ENCODE measurements around the gene RNF126.

The RNF126 gene

GRCh38 chr19:662207-662961 lies 630 bp downstream of the RNF126 start:
- DNase-seq: no peak

DNA sequence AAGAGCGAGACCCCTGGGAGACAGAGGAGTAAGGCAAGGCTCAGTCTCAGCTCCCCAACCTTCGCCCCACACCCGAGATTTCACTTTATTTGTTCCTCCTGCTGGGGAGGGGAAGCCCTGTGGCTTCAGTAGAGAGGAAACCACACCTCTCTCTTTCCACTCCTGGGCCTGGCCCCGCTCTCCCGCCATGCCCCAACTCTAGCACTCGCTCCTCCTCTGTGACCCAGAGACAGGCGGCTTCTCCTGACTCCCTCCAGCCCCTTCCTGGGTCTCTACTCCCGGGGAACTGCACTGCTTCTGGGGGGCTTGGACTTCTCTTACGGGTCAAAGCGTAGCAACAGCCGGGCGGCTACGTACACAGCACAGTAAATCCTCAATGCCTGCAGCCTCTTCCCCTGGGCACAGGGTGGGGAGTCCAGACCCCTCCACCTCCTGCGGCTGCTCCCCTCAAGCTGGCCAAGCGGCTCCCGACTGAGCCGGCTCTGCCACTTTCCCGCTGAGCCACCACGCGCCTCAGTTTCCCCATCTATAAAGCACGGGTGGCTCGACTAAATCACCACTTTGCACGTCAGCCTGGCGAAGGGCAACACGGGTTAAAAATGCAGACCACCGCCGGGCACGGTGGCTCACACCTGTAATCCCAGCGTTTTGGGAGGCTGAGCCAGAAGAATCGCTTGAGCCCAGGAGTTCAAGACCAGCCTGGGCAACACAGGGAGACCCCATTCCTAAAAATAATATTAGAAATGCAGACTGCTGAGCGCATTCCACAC lies 1.4 kb downstream of the RNF126 start:
- no peak for DNase-seq

DNA sequence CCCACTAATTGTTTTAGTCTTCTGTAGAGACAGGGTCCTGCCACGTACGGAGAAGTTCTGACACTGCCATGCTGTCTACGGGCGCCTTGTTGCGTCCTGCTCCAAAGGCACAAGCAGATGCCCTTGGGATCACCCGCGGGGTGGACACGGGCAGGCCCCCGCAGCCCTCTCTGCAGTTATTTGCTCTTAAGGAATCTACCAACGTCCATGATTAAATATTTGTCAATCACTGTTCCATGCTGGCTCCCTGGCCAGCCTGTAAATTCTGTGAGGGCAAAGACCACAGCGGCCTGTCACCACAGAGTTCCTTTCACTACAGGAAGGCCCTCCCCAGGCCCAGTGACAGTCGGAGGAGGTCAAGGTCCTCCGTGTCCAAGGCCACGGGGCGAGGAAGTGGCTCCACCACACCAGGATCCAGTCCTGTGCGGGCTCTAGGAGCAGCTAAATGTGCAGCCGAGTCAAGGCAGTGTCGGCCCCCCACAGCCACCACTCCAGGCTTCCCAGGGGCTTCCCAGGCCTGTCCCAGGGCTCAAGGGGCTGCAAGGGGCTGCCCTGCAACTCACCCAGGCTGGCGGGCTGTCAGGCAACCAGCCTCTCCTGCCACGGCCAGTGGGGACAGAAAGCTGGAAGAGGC lies 2.1 kb downstream of the RNF126 start:
- DNase-seq: no peak

DNA sequence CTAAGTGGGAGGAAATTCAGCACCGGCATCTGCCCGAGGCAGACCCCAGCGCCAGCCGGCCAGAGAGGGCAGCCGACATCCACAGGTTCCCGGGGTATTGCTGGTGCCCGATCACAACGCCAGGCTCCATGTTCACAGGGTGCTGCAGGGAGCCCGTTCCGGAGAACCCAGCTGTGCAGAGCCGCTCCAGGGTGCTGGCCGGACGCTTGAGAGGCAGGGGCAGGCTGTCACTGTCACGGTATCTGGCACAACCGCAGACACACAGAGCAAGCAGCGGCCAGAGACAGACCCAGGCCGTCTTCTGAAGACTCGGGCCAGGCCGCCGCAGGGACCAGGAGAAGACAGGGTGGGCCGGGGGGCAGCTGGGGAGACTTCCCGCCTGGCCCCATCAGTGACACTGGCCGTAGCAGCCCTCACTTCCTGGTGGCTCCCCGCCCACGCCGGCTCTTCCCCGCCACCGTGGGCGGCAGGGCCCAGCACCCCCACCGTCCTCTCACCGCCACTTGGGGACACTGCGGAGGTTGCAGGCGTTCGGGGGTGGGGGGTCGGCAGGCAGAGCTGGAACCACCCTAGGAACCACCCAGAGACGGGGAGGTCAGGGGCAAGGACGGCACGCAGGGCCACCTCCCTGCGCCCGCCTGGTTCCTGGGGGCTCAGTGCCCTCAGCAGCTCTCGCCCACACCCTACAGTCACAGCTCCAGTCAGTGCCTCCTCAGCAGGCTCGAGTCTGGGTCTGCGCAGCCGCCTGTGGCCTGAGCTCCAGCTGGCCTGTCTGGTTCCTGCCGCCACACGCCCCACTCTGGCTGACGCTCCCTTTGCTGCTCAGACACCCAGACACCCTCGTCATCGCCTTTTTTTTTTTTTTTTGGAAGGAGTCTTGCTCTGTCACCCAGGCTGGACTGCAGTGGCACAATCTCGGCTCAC lies 3.8 kb downstream of the RNF126 start:
- DNase-seq: no peak

DNA sequence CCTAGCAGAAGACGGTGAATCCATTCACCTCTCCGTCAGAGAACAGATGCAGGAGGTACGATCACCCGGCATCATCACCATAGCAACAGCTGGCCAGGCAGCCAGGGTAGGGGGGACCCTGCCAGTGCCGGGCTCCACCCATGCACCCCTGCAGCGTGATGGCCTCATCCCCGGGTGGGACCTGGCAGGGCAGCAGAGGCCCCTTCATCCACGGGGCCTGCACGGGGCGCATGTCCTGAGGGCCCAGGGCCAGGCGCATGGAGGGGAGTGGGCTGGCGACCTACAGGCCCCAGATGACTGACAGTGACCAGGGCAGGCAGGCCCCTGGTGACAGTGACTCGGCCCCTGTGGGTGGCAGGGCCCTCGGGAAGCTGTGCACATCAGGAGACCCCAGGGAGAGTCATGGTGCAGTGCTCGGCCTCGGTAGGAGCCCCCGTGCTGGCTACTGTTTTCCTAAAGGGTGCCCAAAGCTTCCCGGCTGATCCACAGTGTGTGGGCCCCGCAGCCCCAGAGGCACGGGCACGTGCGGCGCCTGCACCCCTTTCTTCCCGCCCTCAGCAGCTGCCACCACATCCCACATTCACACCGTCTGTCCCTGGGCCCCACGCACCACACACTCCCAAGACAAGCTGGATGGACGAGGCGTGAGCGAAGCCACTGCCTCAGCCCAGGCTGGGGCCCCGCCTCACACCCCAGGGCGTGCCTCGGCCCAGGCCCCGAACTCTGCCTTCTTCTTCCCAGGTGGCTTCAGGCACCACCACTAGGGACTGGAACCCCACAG lies 4.8 kb downstream of the RNF126 start:
- no peak for DNase-seq

GRCh38 chr19:657611-658010 lies 5.4 kb downstream of the RNF126 start:
- no peak for DNase-seq

GRCh38 chr19:656751-657559 lies 6.1 kb downstream of the RNF126 start:
- no peak for DNase-seq

- no peak for DNase-seq
These were observed 7.3 kb downstream of the RNF126 start for GRCh38 chr19:655691-656090.

DNA sequence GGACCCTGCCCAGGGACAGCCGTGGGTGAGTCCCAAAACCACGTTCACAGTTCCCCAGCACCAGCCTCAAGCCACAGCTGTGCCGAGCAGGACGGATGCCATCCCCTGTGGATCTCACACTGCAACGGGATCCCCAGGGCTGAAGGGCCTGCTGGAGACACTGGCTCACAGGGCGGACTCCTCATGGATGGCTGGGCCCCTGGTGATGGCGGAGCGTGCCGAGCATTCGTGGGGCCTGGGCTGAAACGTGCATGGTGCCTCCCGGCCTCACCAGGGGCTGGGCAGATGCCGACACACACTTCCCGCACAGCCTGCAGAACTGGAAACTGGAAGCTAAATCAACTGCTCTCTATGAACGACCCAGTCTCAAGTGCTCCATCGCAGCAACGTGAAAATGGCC lies 9.6 kb downstream of the RNF126 start:
- DNase-seq: no peak

DNA sequence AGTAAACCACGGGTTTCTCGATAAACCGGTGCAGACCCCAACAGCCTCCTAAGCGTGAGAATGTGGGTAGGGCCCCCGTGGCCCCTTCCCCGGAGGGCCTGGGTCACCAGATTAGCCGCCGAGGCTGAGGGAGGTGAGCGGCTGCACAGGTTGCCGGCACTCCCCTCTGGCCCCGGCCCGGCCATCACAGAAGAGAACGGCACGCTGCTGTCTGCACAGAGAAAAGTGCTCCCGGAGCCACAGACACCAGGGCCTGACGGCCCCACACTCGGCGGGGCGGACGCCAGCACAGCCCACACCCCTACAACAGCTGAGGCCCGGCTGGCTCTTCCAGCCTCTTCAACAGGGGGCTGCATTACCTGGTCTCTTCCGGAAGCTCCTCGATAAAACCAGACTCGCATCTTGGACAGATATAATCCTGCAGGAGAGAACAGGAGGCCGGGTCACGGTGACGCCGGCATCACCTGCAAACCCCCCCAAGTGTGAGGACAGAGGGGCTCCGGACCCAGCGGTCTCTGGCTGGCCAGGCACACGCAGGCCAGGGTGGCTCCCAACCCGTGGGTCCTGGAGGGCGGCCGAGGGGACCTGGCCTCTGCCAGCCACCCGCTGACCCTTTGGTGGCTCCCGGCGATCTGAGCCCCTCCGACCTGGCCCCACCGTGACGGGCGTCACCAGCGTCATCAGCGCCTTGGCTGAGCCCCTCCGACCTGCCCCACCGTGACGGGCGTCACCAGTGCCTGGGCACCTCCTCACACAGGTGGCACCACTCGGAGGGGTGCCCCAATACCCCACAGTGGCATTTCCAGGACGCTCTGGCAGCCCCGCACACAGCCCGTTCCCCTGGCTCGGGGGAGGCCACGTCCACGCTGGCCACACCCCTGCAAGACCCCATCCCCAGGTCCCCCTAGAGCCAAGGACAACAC lies 10.3 kb downstream of the RNF126 start:
- no peak for DNase-seq

- DNase-seq: no peak
These were observed 11.0 kb downstream of the RNF126 start for GRCh38 chr19:651991-652390.

- DNase-seq: no peak
These were observed 11.7 kb downstream of the RNF126 start for GRCh38 chr19:651114-651818.

GRCh38 chr19:650121-650520 lies 12.9 kb downstream of the RNF126 start:
- no peak for DNase-seq

- no peak for DNase-seq
These were observed 13.9 kb downstream of the RNF126 start for GRCh38 chr19:648904-649801.

DNA sequence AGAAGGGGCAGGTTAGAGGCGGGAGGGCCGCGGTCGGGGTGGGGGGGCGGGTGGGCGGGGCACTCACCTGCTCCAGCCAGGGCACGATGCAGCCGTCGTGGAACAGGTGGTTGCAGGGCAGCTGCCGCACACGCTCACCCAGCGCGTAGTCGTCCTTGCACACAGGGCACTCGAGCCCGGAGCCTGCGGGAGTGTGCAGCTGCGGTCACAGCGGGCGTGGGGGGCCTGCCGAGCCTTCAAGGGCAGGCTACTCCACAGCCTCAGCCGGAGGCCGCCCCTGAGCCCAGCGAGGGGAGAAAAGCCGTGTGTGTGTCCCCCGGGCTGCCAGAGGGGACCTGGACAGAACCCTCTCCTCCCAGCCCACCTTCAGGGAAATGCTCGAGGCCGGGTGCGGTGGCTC lies 14.7 kb downstream of the RNF126 start:
- DNase-seq: no peak

GRCh38 chr19:647566-648284 lies 15.3 kb downstream of the RNF126 start:
- DNase-seq: no peak

- no peak for DNase-seq
These were observed 16.0 kb downstream of the RNF126 start for GRCh38 chr19:646779-647565.

Data from hippocampal formation (tissue), 2 donors.